Mesenchymal stem cell (in vitro differentiated cells and primary cell): ENCODE data around the gene MGA.

ENCODE experiments used
- DNase-seq: peaks from one replicate; pipeline ENCODE4 v3.0.0-alpha.2; 2013
- H2AFZ ChIP-seq: one replicate; pipeline ENCODE4 v1.6.1; 2013; ENCODE audit warnings: low read depth, mild to moderate bottlenecking, control low read depth, inconsistent platforms, low read length, moderate library complexity
- H2AK5ac ChIP-seq: 2 replicates; pipeline ENCODE4 v1.6.1; 2013; ENCODE audit warnings: low read length, moderate library complexity, mild to moderate bottlenecking, inconsistent platforms; ENCODE audit not compliant: severe bottlenecking
- H2BK120ac ChIP-seq: one replicate; pipeline ENCODE4 v1.6.1; 2013; ENCODE audit warnings: low read depth, mild to moderate bottlenecking, inconsistent platforms, low read length, moderate library complexity
- H2BK12ac ChIP-seq, 2 experiments: one replicate each; pipeline ENCODE4 v1.6.1; 2013; ENCODE audit warnings: inconsistent platforms in 2 of 2, low read length in 2 of 2, mild to moderate bottlenecking in 2 of 2, moderate library complexity in 2 of 2, control low read depth in 1 of 2
- H2BK15ac ChIP-seq: one replicate; pipeline ENCODE4 v1.6.1; 2013; ENCODE audit warnings: mild to moderate bottlenecking, low read depth, inconsistent platforms; ENCODE audit not compliant: poor library complexity, severe bottlenecking
- H2BK5ac ChIP-seq: 2 replicates; pipeline ENCODE4 v1.6.1; 2013; ENCODE audit warnings: low read depth, mild to moderate bottlenecking, low read length, control low read depth, inconsistent platforms; ENCODE audit not compliant: poor library complexity, severe bottlenecking
- H3K14ac ChIP-seq, 2 experiments: one replicate each; pipeline ENCODE4 v1.6.1; 2013; ENCODE audit warnings: inconsistent platforms in 2 of 2, low read length in 2 of 2, control low read depth in 1 of 2, mild to moderate bottlenecking in 1 of 2, moderate library complexity in 1 of 2
- H3K18ac ChIP-seq, 2 experiments: one replicate each; pipeline ENCODE4 v1.6.1; 2013; ENCODE audit warnings: inconsistent platforms in 2 of 2, low read length in 2 of 2, control low read depth in 1 of 2, low read depth in 1 of 2, mild to moderate bottlenecking in 1 of 2
- H3K23ac ChIP-seq, 2 experiments: one replicate each; pipeline ENCODE4 v1.6.1; 2013; ENCODE audit warnings: inconsistent platforms in 2 of 2, low read length in 2 of 2, mild to moderate bottlenecking in 2 of 2, moderate library complexity in 2 of 2, control low read depth in 1 of 2
- H3K27ac ChIP-seq: 2 replicates; pipeline ENCODE4 v1.5.1; 2013; ENCODE audit warnings: mild to moderate bottlenecking, moderate library complexity, low read length, control low read depth, inconsistent platforms; ENCODE audit not compliant: poor library complexity, severe bottlenecking
- H3K27me3 ChIP-seq, 2 experiments: 2 replicates each; pipeline versions ENCODE4 v1.6.1 to v1.7.0; 2013; ENCODE audit warnings: low read length in 2 of 2, mild to moderate bottlenecking in 2 of 2, moderate library complexity in 2 of 2, control low read depth in 1 of 2, inconsistent platforms in 1 of 2; ENCODE audit not compliant: control insufficient read depth in 1 of 2, insufficient read depth in 1 of 2
- H3K36me3 ChIP-seq, 2 experiments: 2 replicates each; pipeline versions ENCODE4 v1.6.1 to v1.7.0; 2013; ENCODE audit warnings: low read length in 2 of 2, control low read depth in 1 of 2, inconsistent platforms in 1 of 2, low read depth in 1 of 2, mild to moderate bottlenecking in 1 of 2; ENCODE audit not compliant: insufficient read depth in 2 of 2, control insufficient read depth in 1 of 2
- H3K4ac ChIP-seq, 2 experiments: one replicate each; pipeline ENCODE4 v1.6.1; 2013; ENCODE audit warnings: inconsistent platforms in 2 of 2, low read length in 2 of 2, mild to moderate bottlenecking in 2 of 2, moderate library complexity in 2 of 2, control low read depth in 1 of 2, low read depth in 1 of 2
- H3K4me1 ChIP-seq: 2 replicates; pipeline ENCODE4 v1.6.1; 2013; ENCODE audit warnings: low read depth, low read length, control low read depth; ENCODE audit not compliant: control insufficient read depth, insufficient read depth
- H3K4me2 ChIP-seq: 2 replicates; pipeline ENCODE4 v1.6.1; 2013; ENCODE audit warnings: low read length, mild to moderate bottlenecking, inconsistent platforms; ENCODE audit not compliant: poor library complexity, severe bottlenecking
- H3K4me3 ChIP-seq, 2 experiments: 2 replicates each; pipeline versions ENCODE4 v1.5.1 to v1.7.0; 2013; ENCODE audit warnings: low read length in 2 of 2, mild to moderate bottlenecking in 2 of 2, control low read depth in 1 of 2, low read depth in 1 of 2; ENCODE audit not compliant: insufficient read depth in 1 of 2
- H3K79me1 ChIP-seq: replicated peaks from 2 replicates; pipeline ENCODE4 v1.6.1; 2013; ENCODE audit warnings: mild to moderate bottlenecking, control low read depth, low read length, inconsistent platforms; ENCODE audit not compliant: poor library complexity, severe bottlenecking
- H3K9ac ChIP-seq: 2 replicates; pipeline ENCODE4 v1.7.0; 2013; ENCODE audit warnings: mild to moderate bottlenecking, low read length, moderate library complexity
- H3K9me3 ChIP-seq: 2 replicates; pipeline ENCODE4 v1.7.0; 2013; ENCODE audit warnings: mild to moderate bottlenecking, low read length; ENCODE audit not compliant: control insufficient read depth
- H4K8ac ChIP-seq: one replicate; pipeline ENCODE4 v1.6.1; 2013; ENCODE audit warnings: inconsistent platforms, mild to moderate bottlenecking, low read length, moderate library complexity
- H4K91ac ChIP-seq: one replicate; pipeline ENCODE4 v1.6.1; 2013; ENCODE audit warnings: mild to moderate bottlenecking, low read length, inconsistent platforms
- WGBS: methylation state at CpG from one replicate; pipeline ENCODE4 v1.1.7; 2013; ENCODE audit warnings: mixed read lengths; 5-methylcytosine and 5-hydroxymethylcytosine counted together

Gene MGA

DNA sequence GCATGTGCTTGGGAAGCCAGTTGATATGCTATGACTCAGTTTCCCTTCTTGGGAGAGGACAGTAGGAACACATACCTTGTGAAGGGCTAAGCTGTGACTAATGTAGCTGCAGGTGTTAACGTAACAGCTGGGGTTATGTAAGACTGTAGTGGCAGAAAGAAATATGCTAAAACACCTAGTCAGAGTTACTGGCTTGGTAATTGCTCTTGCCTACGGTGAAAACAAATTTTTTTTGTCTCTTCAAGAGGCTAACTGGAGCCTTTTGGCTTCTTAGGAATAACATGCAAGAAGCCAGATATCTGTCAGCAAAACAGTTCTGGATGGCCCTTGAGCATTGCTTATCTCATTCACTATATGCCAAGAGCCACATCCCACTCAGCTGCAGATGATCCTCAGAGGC lies 115.4 kb downstream of the MGA start:
- H2AFZ ChIP-seq: no peak overlapping the region
- peaks cover 11% of the 10 kb centered on the region for H3K79me1 ChIP-seq
- peak overlapping the region in 1 of 2 experiments; percentile 23 for H3K23ac ChIP-seq
- no peaks in the 10 kb centered on the region for H3K27me3 ChIP-seq
- H2BK120ac ChIP-seq: no peak overlapping the region
- WGBS: 74% methylated on average over 2 of the region's 2 CpGs
- H3K18ac ChIP-seq: no peak overlapping the region
- H2BK12ac ChIP-seq: no peak overlapping the region
- H3K36me3 ChIP-seq: peaks cover 0 to 2% of the 10 kb centered on the region in 2 experiments
- H2BK15ac ChIP-seq: no peak overlapping the region
- H2AK5ac ChIP-seq: peak overlapping the region; percentile 46
- no peak for DNase-seq
- H3K4me2 ChIP-seq: peak overlapping the region; percentile 79
- H3K4ac ChIP-seq: peak overlapping the region in 1 of 2 experiments; percentile 17
- H2BK5ac ChIP-seq: no peak overlapping the region
- no peak overlapping the region for H4K91ac ChIP-seq
- peak overlapping the region; percentile 95 for H3K9ac ChIP-seq
- no peaks in the 10 kb centered on the region for H3K9me3 ChIP-seq
- H4K8ac ChIP-seq: no peak overlapping the region
- H3K4me3 ChIP-seq: peak overlapping the region in 1 of 2 experiments; percentile 95
- H3K14ac ChIP-seq: no peak overlapping the region
- no peak overlapping the region for H3K27ac ChIP-seq
- peaks cover 7% of the 10 kb centered on the region for H3K4me1 ChIP-seq

DNA sequence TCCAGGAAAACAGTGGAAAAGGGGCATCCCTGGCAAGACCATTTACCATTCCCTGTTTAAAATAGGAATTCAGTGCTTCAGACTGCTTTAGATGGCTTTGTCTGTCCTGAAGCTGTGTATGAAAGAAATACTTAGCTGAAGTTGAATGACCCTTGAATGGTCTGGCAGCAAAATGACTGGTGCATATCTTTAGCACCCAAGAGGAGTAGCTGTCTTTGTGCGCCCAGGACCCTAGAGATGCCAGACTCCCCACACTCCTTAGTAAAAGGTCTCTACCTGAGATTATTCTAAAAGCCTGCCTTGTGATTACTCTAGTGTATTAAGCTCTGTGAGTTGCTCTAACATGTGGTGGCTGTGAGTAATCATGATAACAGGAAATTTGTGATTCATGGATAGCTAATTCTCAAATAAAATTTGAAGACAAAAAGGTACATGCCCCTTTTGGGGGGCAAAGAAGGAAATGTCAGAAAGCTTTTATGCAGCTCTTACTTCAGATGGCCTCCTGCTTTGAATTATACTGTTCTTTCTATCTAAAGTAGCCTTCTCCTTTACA lies 117.3 kb downstream of the MGA start:
- no peak overlapping the region for H2BK5ac ChIP-seq
- DNase-seq: no peak
- H3K4me2 ChIP-seq: no peak overlapping the region
- no peak overlapping the region for H3K27ac ChIP-seq
- H2BK12ac ChIP-seq: no peak overlapping the region
- H3K4me3 ChIP-seq: peak overlapping the region in 1 of 2 experiments; percentile 4
- H2BK120ac ChIP-seq: no peak overlapping the region
- H2AFZ ChIP-seq: no peak overlapping the region
- H3K27me3 ChIP-seq: no peaks in the 10 kb centered on the region
- H3K79me1 ChIP-seq: peaks cover 10% of the 10 kb centered on the region
- no peak overlapping the region for H4K8ac ChIP-seq
- no peak overlapping the region for H4K91ac ChIP-seq
- H3K18ac ChIP-seq: no peak overlapping the region
- no peak overlapping the region for H2BK15ac ChIP-seq
- H3K4ac ChIP-seq: no peak overlapping the region
- peak overlapping the region; percentile 22 for H3K9ac ChIP-seq
- 82% methylated on average over 1 of the region's 1 CpG for WGBS
- H2AK5ac ChIP-seq: no peak overlapping the region
- no peak overlapping the region for H3K14ac ChIP-seq
- H3K36me3 ChIP-seq: no peaks in the 10 kb centered on the region
- no peak overlapping the region for H3K23ac ChIP-seq
- no peaks in the 10 kb centered on the region for H3K9me3 ChIP-seq
- peaks cover 7% of the 10 kb centered on the region for H3K4me1 ChIP-seq

DNA sequence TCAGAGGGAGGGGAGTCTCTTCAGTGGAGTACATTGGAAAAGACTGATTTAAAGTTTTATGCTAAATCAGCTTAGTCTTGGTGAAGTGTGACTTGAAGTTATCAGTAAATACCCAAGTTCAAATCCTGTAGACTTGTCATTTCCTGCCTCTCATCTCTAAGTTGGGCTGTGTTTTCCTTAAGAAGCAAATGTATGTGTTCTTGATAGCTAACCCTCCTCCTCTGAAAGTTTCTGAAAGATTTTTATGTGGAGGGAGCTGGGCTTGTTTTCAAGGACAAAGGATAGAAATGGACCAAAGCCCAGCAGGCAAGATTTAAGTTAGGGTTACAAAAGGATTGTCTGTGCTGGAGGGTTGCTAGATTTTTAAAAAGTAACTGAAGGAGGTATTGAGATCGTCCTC lies 118.3 kb downstream of the MGA start:
- WGBS: no CpG with 5 or more reads among the region's 1 CpG
- Histone ChIP-seq H3K18ac (no peak overlapping the region), H2BK5ac (no peak overlapping the region), H3K27me3 (no peaks in the 10 kb centered on the region), H3K9me3 (no peaks in the 10 kb centered on the region), H3K79me1 (peaks cover 18% of the 10 kb centered on the region), H3K27ac (no peak overlapping the region), H2AK5ac (no peak overlapping the region), H4K91ac (no peak overlapping the region), H3K4me1 (peaks cover 7% of the 10 kb centered on the region), H3K4ac (no peak overlapping the region), H2AFZ (no peak overlapping the region), H3K9ac (peak overlapping the region; percentile 22), H2BK15ac (no peak overlapping the region), H2BK120ac (no peak overlapping the region), H4K8ac (no peak overlapping the region), H3K36me3 (no peaks in the 10 kb centered on the region), H2BK12ac (no peak overlapping the region), H3K4me2 (no peak overlapping the region), H3K23ac (no peak overlapping the region), H3K14ac (no peak overlapping the region), H3K4me3 (no peak overlapping the region)
- no peak for DNase-seq

DNA sequence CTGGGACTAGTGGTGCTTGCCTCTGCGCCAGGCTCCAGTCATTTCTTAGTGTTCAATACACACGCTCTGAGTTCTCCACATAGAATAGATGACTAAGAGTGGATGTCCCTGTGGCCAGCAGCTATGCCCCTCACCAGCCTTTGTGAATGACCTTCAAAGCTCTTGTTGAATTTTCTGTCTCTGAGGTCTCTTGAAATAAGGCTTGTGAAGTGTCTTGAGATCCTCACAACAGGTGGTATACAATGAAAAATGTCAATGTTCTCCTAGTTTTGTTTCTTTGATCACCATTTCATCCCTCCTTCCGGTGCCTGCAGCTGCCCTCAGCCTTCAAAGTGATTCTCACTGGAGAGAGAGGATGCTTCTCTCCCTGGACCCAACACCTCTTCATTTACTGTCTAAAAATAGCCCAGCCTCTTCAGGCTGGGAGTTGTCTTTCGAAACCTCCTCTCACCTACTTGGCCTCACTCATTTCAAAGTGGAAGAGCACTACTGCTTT lies 119.5 kb downstream of the MGA start:
- Histone ChIP-seq H2BK120ac (peak overlapping the region; percentile 43), H3K14ac (no peak overlapping the region), H3K4me1 (peaks cover 7% of the 10 kb centered on the region), H2BK5ac (no peak overlapping the region), H3K9me3 (no peaks in the 10 kb centered on the region), H3K9ac (no peak overlapping the region), H3K4me3 (peak overlapping the region in 1 of 2 experiments; percentile 15), H3K4me2 (no peak overlapping the region), H2BK12ac (no peak overlapping the region), H2BK15ac (no peak overlapping the region), H3K4ac (no peak overlapping the region), H4K91ac (peak overlapping the region; percentile 21), H2AK5ac (no peak overlapping the region), H3K18ac (no peak overlapping the region), H4K8ac (no peak overlapping the region), H2AFZ (no peak overlapping the region), H3K27ac (no peak overlapping the region), H3K36me3 (no peaks in the 10 kb centered on the region), H3K27me3 (no peaks in the 10 kb centered on the region), H3K79me1 (peaks cover 20% of the 10 kb centered on the region), H3K23ac (peak overlapping the region in 1 of 2 experiments; percentile 30)
- WGBS: 95% methylated on average over 3 of the region's 4 CpGs
- DNase-seq: peak; percentile 59
